Left kidney (tissue), 2 donors: ENCODE measurements around the gene ARFGAP1. TPM values are rescaled to one million over a fixed set of nuclear protein-coding genes. Genes with fewer than 3 reads are reported as not detected.
"Not testable (repeated sequence)": the region's sequence is repeated elsewhere in the genome, so short reads cannot be mapped to it uniquely, and the experiment has no call there.

Source experiments
- DNase-seq: peaks from one replicate; pipeline ENCODE4 v3.0.0-alpha.2; 2013
- polyA plus RNA-seq: library from polyadenylated mRNA; unstranded; fragments of 120-200 nt; gene quantifications from one replicate; pipeline ENCODE4 v1.2.1, GENCODE V29; 2013; ENCODE audit not compliant: insufficient read length

ARFGAP1 gene
- polyA plus RNA-seq, 1 donor, result 67.1 TPM

GRCh38 chr20:63238514-63239125, 34.0 kb upstream of the ARFGAP1 start:
- no peak for DNase-seq

DNA sequence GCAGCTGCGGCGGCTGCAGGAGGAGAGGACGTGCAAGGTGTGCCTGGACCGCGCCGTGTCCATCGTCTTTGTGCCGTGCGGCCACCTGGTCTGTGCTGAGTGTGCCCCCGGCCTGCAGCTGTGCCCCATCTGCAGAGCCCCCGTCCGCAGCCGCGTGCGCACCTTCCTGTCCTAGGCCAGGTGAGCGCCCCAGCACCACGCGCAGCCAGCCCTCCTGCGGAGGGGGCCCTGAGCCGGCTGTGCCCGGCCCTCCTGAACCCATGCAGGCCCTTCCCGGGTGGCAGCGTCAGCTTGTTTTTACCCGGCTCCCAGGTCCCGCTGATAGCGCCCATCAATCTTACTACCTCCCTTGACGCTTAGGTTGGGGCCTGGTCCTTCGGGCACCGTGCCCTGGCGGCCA, 33.2 kb upstream of the ARFGAP1 start:
- no peak for DNase-seq

DNA sequence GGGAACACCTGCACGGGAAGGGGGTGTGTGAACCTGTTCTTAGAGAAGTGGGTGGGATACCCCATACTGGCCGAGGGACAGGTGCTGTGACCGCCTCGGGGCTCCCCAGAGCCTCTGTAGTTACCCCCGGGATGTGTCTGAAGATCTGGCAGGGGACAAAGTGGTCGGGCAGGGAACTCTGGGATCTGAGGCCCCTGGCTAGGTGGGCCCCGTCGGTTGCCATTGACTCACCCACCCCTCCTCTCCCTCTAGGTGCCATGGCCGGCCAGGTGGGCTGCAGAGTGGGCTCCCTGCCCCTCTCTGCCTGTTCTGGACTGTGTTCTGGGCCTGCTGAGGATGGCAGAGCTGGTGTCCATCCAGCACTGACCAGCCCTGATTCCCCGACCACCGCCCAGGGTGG, 32.6 kb upstream of the ARFGAP1 start:
- no peak for DNase-seq

DNA sequence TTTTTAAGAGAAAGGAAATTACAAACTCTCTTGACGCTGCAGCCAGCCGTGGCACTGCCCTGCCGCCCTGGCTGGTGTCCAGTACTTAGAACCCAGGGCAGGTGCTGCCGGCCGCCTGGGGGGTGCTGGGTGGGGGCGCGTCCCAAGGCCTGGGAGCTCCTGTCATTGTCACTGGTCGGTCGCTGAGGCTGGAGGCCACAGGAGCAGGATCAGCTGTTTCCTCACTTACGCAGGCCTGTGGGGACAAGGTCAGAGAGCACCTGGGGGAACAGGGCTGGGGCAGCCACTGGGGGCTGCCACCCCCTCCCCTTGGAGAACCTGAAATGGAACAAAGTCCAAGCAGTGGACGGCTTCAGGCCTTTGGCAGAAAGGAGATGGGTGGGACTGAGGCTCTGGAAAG, 31.3 kb upstream of the ARFGAP1 start:
- no peak for DNase-seq

GRCh38 chr20:63242736-63243135, 29.9 kb upstream of the ARFGAP1 start:
- no peak for DNase-seq

GRCh38 chr20:63243604-63244247, 28.9 kb upstream of the ARFGAP1 start:
- DNase-seq, result no peak

DNA sequence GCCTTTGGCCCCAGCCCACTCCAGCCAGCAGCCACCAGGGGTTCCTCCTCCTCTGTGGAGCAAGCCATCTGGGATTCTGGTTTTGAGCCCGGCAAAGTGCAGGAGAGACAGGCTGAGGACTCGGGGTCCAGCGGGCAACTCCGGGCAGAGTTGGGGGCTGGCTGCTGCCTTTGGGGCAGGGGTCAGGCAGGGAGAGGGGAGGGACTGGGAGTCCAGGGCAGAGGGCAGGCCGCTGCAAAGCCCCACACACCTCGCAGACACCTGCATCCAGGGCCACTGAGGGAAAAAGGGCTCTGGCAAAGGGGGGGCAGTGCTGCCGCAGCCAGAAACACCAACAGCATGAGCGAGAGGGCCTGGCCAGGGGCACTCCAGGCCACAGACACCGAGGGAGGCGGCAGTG, 28.1 kb upstream of the ARFGAP1 start:
- DNase-seq, result no peak

- DNase-seq, result no peak
Observed at GRCh38 chr20:63246490-63247288, 25.9 kb upstream of the ARFGAP1 start.

GRCh38 chr20:63247671-63248228, 24.9 kb upstream of the ARFGAP1 start:
- DNase-seq, result no peak

- no peak for DNase-seq
Observed at GRCh38 chr20:63248835-63249591, 23.6 kb upstream of the ARFGAP1 start.

DNA sequence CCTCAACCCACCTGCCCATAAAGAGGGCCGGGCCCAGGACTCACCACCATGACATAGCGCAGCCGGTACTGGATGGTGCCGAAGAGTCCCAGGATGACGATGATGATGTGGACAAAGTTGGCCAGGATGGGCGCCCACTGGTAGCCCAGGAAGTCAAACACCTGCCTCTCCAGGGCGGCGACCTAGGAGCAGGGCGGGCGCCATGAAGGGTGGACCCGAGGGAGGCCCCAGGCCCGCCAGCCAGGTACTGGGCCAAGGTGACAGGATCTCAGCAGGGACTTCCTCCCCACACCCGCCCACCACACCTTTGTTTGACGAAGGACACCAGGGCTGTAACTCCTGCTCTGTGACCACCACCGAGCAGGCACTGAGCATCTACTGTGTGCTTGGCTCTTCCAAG, 22.7 kb upstream of the ARFGAP1 start:
- DNase-seq, result no peak

- DNase-seq, result not testable (repeated sequence)
Observed at GRCh38 chr20:63251350-63251749, 21.3 kb upstream of the ARFGAP1 start.

GRCh38 chr20:63252284-63252711, 20.3 kb upstream of the ARFGAP1 start:
- DNase-seq, result no peak

- no peak for DNase-seq
Observed at GRCh38 chr20:63253065-63253437, 19.6 kb upstream of the ARFGAP1 start.

DNA sequence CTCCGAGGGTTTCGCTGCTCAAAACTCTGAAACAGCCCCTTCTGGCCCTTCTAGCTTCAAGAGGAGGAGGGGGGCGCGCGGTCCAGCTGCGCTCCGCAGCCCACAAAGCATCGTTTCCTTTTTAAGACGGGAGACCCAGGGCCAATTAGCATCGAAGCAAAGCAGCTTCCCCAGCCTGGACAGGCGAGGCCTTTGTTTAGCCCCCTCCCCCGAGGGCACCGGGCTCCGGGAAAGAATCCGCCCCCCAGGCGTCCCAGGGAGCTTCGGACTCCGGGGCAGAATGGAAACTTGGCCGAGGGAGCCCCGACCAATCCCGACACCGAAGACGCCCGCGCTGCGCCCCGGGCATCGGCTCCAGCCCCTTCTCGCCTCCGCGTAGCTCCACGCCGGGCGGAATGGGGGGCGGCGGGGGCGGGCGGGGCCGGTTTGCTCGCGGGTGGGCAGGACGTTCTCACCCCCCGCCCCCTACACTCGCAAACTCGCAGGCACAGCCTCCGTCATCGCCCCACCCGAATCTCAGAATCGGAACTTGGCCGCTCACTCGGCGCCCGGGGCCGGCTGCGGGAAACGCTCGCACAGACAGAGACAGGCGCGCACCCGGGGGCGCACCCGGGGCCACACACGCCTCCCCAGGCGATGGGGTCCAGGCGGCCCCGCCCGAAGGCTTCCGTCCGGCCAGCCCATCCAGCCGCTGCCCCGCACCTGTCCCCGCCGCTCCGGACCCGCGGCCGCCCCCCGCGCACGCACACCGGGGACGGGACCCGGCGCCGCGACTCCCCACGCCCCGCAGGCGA, 19.0 kb upstream of the ARFGAP1 start:
- no peak for DNase-seq

DNA sequence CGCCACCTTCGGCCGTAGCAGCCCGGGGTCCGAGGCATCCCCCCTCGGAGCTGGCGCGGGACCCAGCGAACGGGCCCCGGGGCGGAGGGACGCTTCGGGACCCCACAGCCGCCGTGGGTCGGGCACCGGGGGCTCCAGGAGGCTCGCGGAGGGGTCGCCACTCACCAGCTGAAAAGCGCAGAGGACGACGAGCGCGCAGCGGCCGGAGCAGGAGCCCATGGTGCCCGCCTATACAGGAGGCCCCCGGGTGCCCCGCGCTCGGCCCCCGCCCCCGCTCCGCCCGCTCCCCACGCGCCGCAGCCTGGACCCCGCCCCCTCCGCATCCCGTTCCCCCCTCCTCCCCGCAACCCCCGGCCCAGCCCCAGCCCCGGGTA, 18.4 kb upstream of the ARFGAP1 start, which contains the start of gene NKAIN4:
Gene NKAIN4 (minus strand): TSS at position 232 of the 374 bp plus-strand sequence. CDS start 13 bp downstream, at position 219.
- no peak for DNase-seq

DNA sequence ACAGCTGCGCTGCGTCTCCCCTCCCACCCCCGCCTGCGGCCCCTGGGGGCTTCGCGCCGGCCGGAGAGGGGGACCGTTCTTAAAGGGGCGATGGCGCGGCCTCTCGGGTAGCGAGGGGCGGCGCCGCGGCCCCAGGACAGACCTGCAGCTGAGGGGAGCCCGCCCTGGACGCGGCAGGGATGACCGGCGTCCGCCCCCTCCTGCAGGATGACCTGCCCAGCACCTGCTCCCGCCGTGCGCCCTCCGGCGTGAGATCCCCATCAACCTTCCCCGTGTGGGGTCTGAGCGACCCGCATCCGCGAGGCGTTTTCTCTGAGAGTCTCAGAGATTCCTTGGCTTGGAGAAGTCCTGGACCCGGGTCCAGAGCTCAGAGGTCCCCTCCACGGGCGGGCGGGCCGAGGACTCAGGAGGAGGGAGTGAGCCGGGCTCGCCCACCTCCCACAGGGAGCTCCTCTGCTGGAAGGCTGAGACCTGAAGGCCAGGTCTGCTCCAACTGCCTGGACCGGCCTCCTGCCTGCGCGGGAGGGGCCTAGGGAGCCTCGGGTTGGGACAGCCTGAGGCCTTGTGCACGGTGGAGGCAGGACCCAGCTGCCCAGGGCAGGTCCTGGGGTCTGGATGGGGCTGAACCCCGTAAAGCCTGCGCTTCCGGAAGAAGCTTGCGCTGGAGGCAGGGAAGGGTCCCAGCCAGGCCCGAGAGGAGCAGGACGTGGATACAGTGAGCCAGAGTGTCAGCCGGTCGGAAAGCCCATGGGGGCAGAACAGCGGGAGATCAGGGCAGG, 17.8 kb upstream of the ARFGAP1 start:
- no peak for DNase-seq

GRCh38 chr20:63255931-63256704, 16.5 kb upstream of the ARFGAP1 start:
- DNase-seq, result no peak

DNA sequence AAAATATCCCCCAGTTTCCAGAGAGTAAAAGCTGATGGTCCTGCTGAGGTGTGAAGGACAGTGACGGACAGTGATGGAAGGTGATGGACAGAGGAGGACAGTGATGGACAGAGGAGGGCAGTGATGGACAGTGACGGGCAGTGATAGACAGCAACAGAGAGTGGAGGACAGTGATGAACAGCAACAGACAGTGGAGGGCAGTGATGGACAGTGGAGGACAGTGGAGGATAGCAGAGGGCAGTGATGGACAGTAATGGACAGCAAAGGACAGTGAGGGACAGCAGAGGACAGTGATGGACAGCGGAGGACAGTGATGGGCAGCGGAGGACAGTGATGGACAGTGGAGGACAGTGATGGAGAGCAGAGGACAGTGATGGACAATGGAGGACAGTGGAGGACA, 15.7 kb upstream of the ARFGAP1 start:
- DNase-seq, result no peak

GRCh38 chr20:63257629-63258028, 15.0 kb upstream of the ARFGAP1 start:
- DNase-seq, result no peak
